ENCODE measurements around the gene C6orf15. TPM values are rescaled to one million over a fixed set of nuclear protein-coding genes. Genes with fewer than 3 reads are reported as not detected.
A peak's percentile ranks its signal among the peaks of the same experiment; 100 is the strongest.

C6orf15 gene
- total RNA-seq, 1 experiment from 2014 or later: not detected

DNA sequence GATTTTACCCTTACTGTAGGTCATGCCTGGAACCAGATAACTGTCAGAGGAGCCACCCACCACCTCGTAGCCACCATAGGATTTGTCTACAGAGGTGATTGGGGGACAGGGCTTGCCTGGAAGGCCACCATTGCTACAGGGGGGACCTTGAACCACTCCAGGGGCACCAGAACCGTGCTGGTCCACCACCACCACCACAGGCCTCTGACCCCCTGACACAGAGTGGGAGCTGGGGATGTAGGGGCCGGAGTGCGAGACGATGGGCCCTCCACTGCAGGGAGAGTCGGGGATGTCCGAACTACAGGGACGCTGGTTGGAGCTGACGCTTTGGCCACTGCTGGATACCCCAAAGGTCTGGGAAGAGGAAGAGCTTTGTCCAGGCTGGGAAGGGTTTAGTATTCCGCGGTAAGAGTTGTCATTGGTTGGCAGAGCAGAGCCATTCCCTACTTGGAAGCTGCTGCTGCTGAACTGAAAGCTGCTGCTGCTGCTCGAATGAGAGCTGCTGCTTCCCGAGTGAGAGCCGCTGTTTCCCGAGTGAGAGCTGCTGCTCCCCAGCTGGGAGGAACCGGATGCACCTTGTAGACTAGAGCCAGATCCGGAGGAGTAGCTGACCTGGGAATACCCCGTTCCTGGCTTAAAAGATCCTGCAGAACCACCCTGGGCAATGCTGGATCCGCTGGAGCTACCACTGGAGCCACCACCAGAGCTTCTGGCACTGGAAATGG, 4.4 kb upstream of the C6orf15 start:
- no peak overlapping the region for H2AFZ ChIP-seq (ENCODE audit: low read length)
- TF ChIP-seq, protein P1, sequence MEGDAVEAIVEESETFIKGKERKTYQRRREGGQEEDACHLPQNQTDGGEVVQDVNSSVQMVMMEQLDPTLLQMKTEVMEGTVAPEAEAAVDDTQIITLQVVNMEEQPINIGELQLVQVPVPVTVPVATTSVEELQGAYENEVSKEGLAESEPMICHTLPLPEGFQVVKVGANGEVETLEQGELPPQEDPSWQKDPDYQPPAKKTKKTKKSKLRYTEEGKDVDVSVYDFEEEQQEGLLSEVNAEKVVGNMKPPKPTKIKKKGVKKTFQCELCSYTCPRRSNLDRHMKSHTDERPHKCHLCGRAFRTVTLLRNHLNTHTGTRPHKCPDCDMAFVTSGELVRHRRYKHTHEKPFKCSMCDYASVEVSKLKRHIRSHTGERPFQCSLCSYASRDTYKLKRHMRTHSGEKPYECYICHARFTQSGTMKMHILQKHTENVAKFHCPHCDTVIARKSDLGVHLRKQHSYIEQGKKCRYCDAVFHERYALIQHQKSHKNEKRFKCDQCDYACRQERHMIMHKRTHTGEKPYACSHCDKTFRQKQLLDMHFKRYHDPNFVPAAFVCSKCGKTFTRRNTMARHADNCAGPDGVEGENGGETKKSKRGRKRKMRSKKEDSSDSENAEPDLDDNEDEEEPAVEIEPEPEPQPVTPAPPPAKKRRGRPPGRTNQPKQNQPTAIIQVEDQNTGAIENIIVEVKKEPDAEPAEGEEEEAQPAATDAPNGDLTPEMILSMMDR (conservative IDR thresholded peaks at IDR 0.05; ENCODE audit: low read depth, low read length): no peak
- TF ChIP-seq EZH2phosphoT487 (IDR thresholded peaks at IDR 0.05; ENCODE audit: borderline replicate concordance, low read length) (no peak), EZH2 (IDR thresholded peaks at IDR 0.05; ENCODE audit: low read length, unreplicated experiment) (no peak)
- peaks cover 36% of the 10 kb centered on the region for H3K4me1 ChIP-seq (ENCODE audit: insufficient read depth, low read length)
- H3F3A ChIP-seq (ENCODE audit: low read length, unreplicated experiment): no peaks in the 10 kb centered on the region
- ATAC-seq: no peak
- H3K27ac ChIP-seq (ENCODE audit: low read length): no peak overlapping the region
- H3K9me3 ChIP-seq (ENCODE audit: low read length): no peaks in the 10 kb centered on the region
- no peak overlapping the region for H3K4me3 ChIP-seq (ENCODE audit: low read length)
- H3K4me2 ChIP-seq (ENCODE audit: low read length): 0 out of 2 replicates have a peak overlapping the region, but pooled peaks have one; percentile 26
- ChIA-PET POLR2A (ENCODE audit: unreplicated experiment) (no interaction called here), CTCF (interaction anchor here (0.5 kb wide), 1 partner anchor 44 kb away, joined by 3 read pairs; no protein-coding TSS in a partner anchor)
- peaks cover 26% of the 10 kb centered on the region for H3K79me2 ChIP-seq (ENCODE audit: low read length)
- H3K9me2 ChIP-seq (replicated peaks; ENCODE audit: low read length): no peaks in the 10 kb centered on the region
- H3K27me3 ChIP-seq (ENCODE audit: low read length): no peaks in the 10 kb centered on the region
- intact Hi-C loops (cut with micrococcal nuclease): no loop called here
- no TSS peak for BruUV-seq (replicated peaks)
- DNase-seq: no peak
- no peaks in the 10 kb centered on the region for H4K20me1 ChIP-seq (ENCODE audit: low read length)
- H3K36me3 ChIP-seq (ENCODE audit: low read depth, low read length): no peaks in the 10 kb centered on the region
- H3K9ac ChIP-seq (ENCODE audit: low read length): no peak overlapping the region

DNA sequence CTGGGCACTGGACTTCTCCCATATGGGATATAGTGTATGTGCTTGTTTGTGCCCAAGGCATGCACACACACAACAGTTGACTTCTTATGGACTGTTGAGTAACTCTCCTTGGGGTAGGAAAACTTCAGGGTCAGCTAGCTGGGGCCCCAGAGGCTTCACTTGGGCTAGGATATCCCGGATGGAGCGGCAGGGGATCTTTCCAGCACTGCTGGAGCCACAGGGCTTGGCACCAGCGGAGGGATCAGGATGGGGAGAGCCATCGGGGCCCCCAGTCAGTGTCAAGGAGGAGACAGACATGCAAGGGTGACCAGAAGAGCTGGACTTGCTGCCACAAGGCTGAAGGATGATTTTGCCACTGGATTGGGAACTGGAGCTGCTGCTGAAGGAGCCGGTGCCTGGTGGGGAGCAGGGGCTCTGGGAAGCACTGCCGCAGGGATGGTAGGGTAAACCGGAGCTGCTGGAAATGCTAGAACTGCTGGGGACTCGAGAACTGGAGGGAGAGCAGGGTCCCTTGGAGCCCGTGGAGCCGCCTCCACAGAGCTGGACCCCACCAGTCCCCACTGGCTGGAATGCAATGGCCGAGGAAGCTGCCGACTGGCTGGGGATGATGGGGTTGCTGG, 3.7 kb upstream of the C6orf15 start:
- H3F3A ChIP-seq (ENCODE audit: low read length, unreplicated experiment): no peaks in the 10 kb centered on the region
- no peaks in the 10 kb centered on the region for H3K9me2 ChIP-seq (replicated peaks; ENCODE audit: low read length)
- no TSS peak for BruUV-seq (replicated peaks)
- no peaks in the 10 kb centered on the region for H4K20me1 ChIP-seq (ENCODE audit: low read length)
- DNase-seq (no peak), ATAC-seq (no peak)
- no peak overlapping the region for H2AFZ ChIP-seq (ENCODE audit: low read length)
- no peaks in the 10 kb centered on the region for H3K9me3 ChIP-seq (ENCODE audit: low read length)
- no peak overlapping the region for H3K9ac ChIP-seq (ENCODE audit: low read length)
- H3K4me3 ChIP-seq (ENCODE audit: low read length): no peak overlapping the region
- H3K36me3 ChIP-seq (ENCODE audit: low read depth, low read length): no peaks in the 10 kb centered on the region
- H3K4me1 ChIP-seq (ENCODE audit: insufficient read depth, low read length): peaks cover 36% of the 10 kb centered on the region
- peaks cover 26% of the 10 kb centered on the region for H3K79me2 ChIP-seq (ENCODE audit: low read length)
- no peaks in the 10 kb centered on the region for H3K27me3 ChIP-seq (ENCODE audit: low read length)
- no peak overlapping the region for H3K27ac ChIP-seq (ENCODE audit: low read length)
- CTCF ChIA-PET: no interaction called here
- H3K4me2 ChIP-seq (ENCODE audit: low read length): peak overlapping the region; percentile 84
- intact Hi-C loops (cut with micrococcal nuclease): loop anchor here (1.0 kb wide), 1 partner anchor 22 kb away; no protein-coding TSS in a partner anchor
- POLR2A ChIA-PET (ENCODE audit: unreplicated experiment): no interaction called here
- TF ChIP-seq, protein P1 (conservative IDR thresholded peaks at IDR 0.05; ENCODE audit: low read depth, low read length): no peak
- TF ChIP-seq EZH2phosphoT487 (IDR thresholded peaks at IDR 0.05; ENCODE audit: borderline replicate concordance, low read length): no peak
- TF ChIP-seq EZH2 (IDR thresholded peaks at IDR 0.05; ENCODE audit: low read length, unreplicated experiment): no peak

All from PC-3 (cell line).